Measurements from ENCODE around the gene PKN2.

Gene PKN2

DNA sequence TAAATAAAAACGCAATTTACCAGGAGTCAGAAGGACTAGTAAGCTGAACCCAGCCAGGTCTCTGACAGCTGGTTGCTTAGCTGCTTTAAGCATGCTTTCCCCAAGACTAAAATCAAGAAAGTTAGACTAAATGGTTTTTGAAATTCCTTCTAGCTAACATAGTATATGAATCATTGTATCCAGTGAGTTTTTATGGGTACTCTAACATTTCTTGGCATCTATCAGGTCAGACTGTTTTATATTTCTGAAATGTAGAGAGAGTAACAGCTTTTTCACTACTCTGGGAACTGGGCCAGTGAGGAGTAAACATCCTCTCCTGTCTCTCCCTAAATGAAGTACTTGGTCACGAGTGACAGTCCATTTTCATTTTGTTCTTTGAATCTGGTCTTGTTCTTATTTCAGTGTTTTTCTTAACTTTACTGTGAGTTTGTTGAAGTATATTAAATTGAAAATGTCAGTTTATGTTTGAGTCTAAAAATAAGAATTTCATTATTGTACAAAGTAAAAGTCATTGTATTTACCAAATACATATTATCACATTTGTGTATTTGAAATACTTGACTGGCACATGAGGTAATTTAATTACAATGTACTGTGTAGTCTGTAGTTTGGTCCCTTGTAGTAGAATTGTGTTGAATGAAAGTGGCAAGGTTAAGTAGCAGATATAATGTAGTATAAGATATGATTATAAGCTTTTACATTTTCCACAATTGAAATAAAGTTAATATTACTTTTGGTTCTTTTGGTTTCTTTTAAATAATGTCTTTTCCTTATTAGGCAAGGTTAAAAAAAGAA is 47.6 kb downstream of the PKN2 start:
- no peak for DNase-seq (ENCODE audit: low read depth in 2 of 3, low spot score in 2 of 3)

GRCh38 chr1:88735382-88735781 is 51.3 kb downstream of the PKN2 start:
- no peak for DNase-seq (ENCODE audit: low read depth in 2 of 3, low spot score in 2 of 3)

- no peak for DNase-seq (ENCODE audit: low read depth in 2 of 3, low spot score in 2 of 3)
These were observed 51.8 kb downstream of the PKN2 start for GRCh38 chr1:88735909-88736308.

- no peak for DNase-seq (ENCODE audit: low read depth in 2 of 3, low spot score in 2 of 3)
These were observed 52.7 kb downstream of the PKN2 start for GRCh38 chr1:88736633-88737248.

DNA sequence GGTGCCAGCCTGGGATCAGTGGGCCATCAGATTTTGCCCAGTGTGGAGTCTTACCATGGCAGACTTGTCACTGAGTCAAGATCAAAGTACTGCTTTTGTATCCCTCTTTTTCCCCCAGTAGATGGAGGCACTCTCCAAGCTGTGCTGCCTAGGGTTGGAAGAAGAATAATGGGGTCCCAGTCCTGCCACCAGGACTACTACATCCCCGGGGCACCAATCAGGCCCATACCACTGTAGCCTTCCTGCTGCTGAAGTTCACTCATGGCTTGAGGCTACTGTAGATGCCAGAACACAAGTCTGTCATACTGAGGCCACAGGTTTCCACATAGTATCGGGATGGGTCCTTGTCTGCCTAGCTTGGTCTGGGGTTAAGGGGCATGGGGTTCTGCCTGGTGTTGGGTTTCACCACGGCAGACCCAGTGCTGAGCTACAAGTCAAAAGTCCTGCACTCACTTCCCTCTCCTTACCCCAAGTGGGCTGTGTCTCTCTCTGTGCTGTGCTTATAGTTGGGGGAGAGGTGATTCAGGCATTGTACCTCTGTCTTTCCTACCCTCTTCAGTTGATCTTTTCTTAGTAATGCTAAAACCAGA is 53.4 kb downstream of the PKN2 start:
- no peak for DNase-seq (ENCODE audit: low read depth in 2 of 3, low spot score in 2 of 3)

GRCh38 chr1:88740784-88741183 is 56.7 kb downstream of the PKN2 start:
- DNase-seq (ENCODE audit: low read depth in 2 of 3, low spot score in 2 of 3): no peak

GRCh38 chr1:88741413-88741812 is 57.3 kb downstream of the PKN2 start:
- no peak for DNase-seq (ENCODE audit: low read depth in 2 of 3, low spot score in 2 of 3)

GRCh38 chr1:88742531-88742930 is 58.5 kb downstream of the PKN2 start:
- DNase-seq (ENCODE audit: low read depth in 2 of 3, low spot score in 2 of 3): no peak

DNA sequence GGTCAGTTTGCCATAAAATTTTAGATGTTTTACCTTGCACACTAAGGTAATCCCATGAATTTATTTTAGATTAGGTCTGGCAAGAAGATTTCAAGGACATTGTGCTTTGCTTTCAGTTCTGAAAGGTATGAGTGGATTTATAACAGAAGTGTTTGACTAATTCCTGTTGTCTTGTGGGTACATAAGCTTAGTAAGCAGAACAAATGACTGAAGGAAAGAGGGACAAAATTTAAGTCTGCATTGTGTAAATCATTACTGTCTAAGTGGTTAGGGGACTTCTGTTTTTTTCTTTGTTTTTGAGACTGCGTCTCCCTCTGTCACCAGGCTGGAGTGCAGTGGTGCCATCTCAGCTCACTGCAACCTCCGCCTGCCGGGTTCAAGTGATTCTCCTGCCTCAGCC is 60.1 kb downstream of the PKN2 start:
- DNase-seq (ENCODE audit: low read depth in 2 of 3, low spot score in 2 of 3): no peak

GRCh38 chr1:88746916-88747315 is 62.8 kb downstream of the PKN2 start:
- no peak for DNase-seq (ENCODE audit: low read depth in 2 of 3, low spot score in 2 of 3)

GRCh38 chr1:88751714-88752113 is 67.6 kb downstream of the PKN2 start:
- no peak for DNase-seq (ENCODE audit: low read depth in 2 of 3, low spot score in 2 of 3)

DNA sequence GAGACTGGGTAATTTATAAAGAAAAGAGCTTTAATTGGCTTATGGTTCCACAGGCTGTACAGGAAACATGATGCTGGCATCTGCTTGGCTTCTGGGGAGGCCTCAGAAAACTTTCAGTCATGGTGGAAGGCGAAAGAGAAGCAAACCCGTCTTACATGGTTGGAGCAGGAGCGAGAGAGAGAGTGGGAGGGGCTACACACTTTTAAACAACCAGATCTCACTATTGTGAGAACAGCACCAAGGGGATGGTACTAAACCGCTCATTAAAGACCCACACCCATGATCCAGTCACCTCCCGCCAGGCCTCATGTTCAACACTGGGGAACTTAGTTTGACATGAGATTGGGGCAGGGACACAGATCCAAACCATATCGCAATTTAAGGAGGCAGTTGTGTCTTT is 69.4 kb downstream of the PKN2 start:
- DNase-seq (ENCODE audit: low read depth in 2 of 3, low spot score in 2 of 3): no peak

- no peak for DNase-seq (ENCODE audit: low read depth in 2 of 3, low spot score in 2 of 3)
These were observed 79.8 kb downstream of the PKN2 start for GRCh38 chr1:88763649-88764406.

DNA sequence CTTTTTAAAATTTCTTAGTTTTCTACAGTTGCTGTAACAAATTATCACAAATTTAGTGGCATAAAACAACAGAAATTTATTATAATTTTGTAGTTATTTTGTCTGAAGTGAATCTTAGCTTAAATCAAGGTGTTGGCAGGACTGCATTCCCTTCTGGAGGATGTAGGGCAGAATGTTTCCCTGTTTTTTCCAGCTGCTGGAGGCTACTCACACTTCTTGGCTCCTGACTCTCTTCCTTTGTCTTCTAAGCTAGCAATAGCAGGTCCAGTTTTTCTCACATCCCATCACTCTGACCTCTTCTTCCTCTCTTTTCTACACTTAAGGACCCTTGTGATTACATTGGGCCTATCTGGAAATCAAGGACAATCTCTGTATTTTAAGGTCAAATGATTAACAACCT is 84.1 kb downstream of the PKN2 start:
- DNase-seq (ENCODE audit: low read depth in 2 of 3, low spot score in 2 of 3): no peak

- DNase-seq (ENCODE audit: low read depth in 2 of 3, low spot score in 2 of 3): no peak
These were observed 84.7 kb downstream of the PKN2 start for GRCh38 chr1:88768816-88769215.

DNA sequence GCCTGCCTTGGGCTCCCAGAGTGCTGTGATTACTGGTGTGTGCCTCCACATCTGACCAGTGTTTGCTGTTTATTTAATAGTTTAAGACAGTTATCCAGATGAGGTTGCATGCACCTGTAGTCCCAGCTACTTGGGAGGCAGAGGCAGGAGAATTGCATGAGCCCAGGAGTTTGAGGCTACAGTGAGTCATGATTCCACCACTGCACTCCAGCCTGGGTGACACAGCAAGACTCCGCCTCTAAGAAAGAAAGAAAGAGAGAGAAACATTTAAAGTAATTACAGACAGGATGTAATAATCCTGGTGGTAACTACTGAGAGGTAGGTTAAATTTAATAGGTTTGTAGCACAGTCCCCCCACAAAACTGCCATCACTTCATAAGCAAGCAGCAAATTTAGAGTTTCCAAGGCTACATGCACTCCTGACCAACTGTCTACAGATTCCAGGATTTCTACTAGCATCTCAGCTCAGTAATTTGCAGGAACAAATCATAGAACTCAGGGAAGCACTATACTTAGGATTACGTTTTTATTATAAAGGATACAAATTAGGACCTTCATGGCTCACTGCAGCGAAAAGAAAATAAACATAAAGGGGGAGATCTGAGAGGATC is 89.6 kb downstream of the PKN2 start:
- no peak for DNase-seq (ENCODE audit: low read depth in 2 of 3, low spot score in 2 of 3)

DNA sequence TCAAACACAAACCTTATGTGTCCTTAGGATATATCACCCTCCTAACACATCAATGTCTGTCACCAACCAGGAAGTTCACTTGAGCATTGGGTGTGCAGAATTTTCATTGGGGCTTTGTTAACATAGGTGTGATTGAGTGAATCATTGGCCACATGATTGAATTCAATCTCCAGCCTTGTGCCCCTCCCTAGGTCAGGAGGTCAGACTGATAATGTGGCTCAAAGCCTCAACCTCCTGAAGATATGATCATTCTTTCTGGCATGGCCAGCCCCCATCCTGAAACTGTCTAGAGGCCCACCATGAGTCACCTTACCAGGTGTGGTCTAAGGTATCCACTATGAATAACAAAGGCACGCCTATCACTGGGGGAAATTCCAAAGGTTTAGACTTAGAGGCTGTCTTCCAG is 90.1 kb downstream of the PKN2 start:
- DNase-seq (ENCODE audit: low read depth in 2 of 3, low spot score in 2 of 3): peak in 1 of 3 experiments; percentile 6

GRCh38 chr1:88777604-88778149 is 93.6 kb downstream of the PKN2 start:
- no peak for DNase-seq (ENCODE audit: low read depth in 2 of 3, low spot score in 2 of 3)

GRCh38 chr1:88779880-88780279 is 95.8 kb downstream of the PKN2 start:
- no peak for DNase-seq (ENCODE audit: low read depth in 2 of 3, low spot score in 2 of 3)

GRCh38 chr1:88780485-88780884 is 96.4 kb downstream of the PKN2 start:
- no peak for DNase-seq (ENCODE audit: low read depth in 2 of 3, low spot score in 2 of 3)

- no peak for DNase-seq (ENCODE audit: low read depth in 2 of 3, low spot score in 2 of 3)
These were observed 99.1 kb downstream of the PKN2 start for GRCh38 chr1:88783145-88783544.
